ENCODE data around the gene RYK. TPM values are rescaled to one million over a fixed set of nuclear protein-coding genes. Genes with fewer than 3 reads are reported as not detected.
"Not testable (repeated sequence)": the region's sequence is repeated elsewhere in the genome, so short reads cannot be mapped to it uniquely, and the experiment has no call there.

RYK gene
- polyA plus RNA-seq, 1 of the 3 experiments (the other 2 are of a cell fraction) = 25.9 TPM

- TF ChIP-seq GATA2 (CRISPR knock-in tag; IDR thresholded peaks at IDR 0.05) = no peak
- no peak for TF ChIP-seq EZH2phosphoT487 (IDR thresholded peaks at IDR 0.05; ENCODE audit: borderline replicate concordance, low read depth)
- TF ChIP-seq FOXM1 (IDR thresholded peaks at IDR 0.05; ENCODE audit: low read depth) = no peak
- TF ChIP-seq RXRA (IDR thresholded peaks at IDR 0.05; ENCODE audit: borderline replicate concordance, low read depth) = no peak
- Histone ChIP-seq H2AFZ (ENCODE audit: low read depth) (no peak overlapping the region), H3K36me3 (replicated peaks in 1 of 2; ENCODE audit: control insufficient read depth in 1 of 2, insufficient read depth in 2 of 2, low read length in 1 of 2) (no peaks in the 10 kb centered on the region), H3K27me3 (ENCODE audit: insufficient read depth) (no peaks in the 10 kb centered on the region), H4K20me1 (ENCODE audit: insufficient read depth) (peaks cover 84% of the 10 kb centered on the region), H3K4me1 (ENCODE audit: control insufficient read depth in 1 of 2, insufficient read depth in 2 of 2, low read depth in 1 of 2, low read length in 1 of 2) (peaks cover 2 to 6% of the 10 kb centered on the region in 2 experiments; a peak in 3 of 4 replicates), H3K4me2 (no peak overlapping the region), H3K4me3 (ENCODE audit: low read depth in 2 of 2, low read length in 1 of 2) (no peak overlapping the region), H3K9me2 (no peaks in the 10 kb centered on the region), H3F3A (replicated peaks; ENCODE audit: insufficient read depth) (no peaks in the 10 kb centered on the region), H3K9ac (no peak overlapping the region), H3K27ac (ENCODE audit: low read depth in 2 of 2, low read length in 1 of 2) (no peak overlapping the region), H3K9me3 (no peaks in the 10 kb centered on the region), H3K79me2 (ENCODE audit: insufficient read depth) (peaks cover 99% of the 10 kb centered on the region)
- CTCF ChIA-PET = interaction anchor here (6.9 kb wide), 1 partner anchor 15 kb away, joined by 82 read pairs; no protein-coding TSS in a partner anchor
- WGBS (ENCODE audit: low lambda C conversion rate) = 96% methylated on average over 6 of the region's 6 CpGs
- DNase-seq = no peak
- POLR2A ChIA-PET = no interaction called here
Measured at GRCh38 chr3:134228035-134228434, 22.6 kb downstream of the RYK start.

GRCh38 chr3:134224796-134225156 lies 25.9 kb downstream of the RYK start:
- H2AFZ ChIP-seq (ENCODE audit: low read depth); H3K27me3 ChIP-seq (ENCODE audit: insufficient read depth); H3K4me3 ChIP-seq (ENCODE audit: low read depth in 2 of 2, low read length in 1 of 2); H3K9me2 ChIP-seq; H3K27ac ChIP-seq (ENCODE audit: low read depth in 2 of 2, low read length in 1 of 2); DNase-seq; POLR2A ChIA-PET; H3K4me2 ChIP-seq; H3K9me3 ChIP-seq; H3F3A ChIP-seq (replicated peaks; ENCODE audit: insufficient read depth); H3K4me1 ChIP-seq (ENCODE audit: control insufficient read depth in 1 of 2, insufficient read depth in 2 of 2, low read depth in 1 of 2, low read length in 1 of 2); H3K9ac ChIP-seq: not testable (repeated sequence)
- 100% methylated on average over 1 of the region's 1 CpG for WGBS (ENCODE audit: low lambda C conversion rate)
- CTCF ChIA-PET = interaction anchor here (0.7 to 6.9 kb wide), 10 partner anchors 8 to 295 kb away, joined by 4 to 82 read pairs (median 5); no protein-coding TSS in a partner anchor
- H3K36me3 ChIP-seq (replicated peaks in 1 of 2; ENCODE audit: control insufficient read depth in 1 of 2, insufficient read depth in 2 of 2, low read length in 1 of 2) = peaks cover 12 to 14% of the 10 kb centered on the region in 2 experiments
- peaks cover 74% of the 10 kb centered on the region for H4K20me1 ChIP-seq (ENCODE audit: insufficient read depth)
- H3K79me2 ChIP-seq (ENCODE audit: insufficient read depth) = peaks cover 97% of the 10 kb centered on the region

GRCh38 chr3:134222835-134223234 lies 27.8 kb downstream of the RYK start:
- Histone ChIP-seq H3K4me1 (ENCODE audit: control insufficient read depth in 1 of 2, insufficient read depth in 2 of 2, low read depth in 1 of 2, low read length in 1 of 2) (no peaks in the 10 kb centered on the region; a peak in 1 of 4 replicates), H3K4me3 (ENCODE audit: low read depth in 2 of 2, low read length in 1 of 2) (no peak overlapping the region), H2AFZ (ENCODE audit: low read depth) (no peak overlapping the region), H3K36me3 (replicated peaks in 1 of 2; ENCODE audit: control insufficient read depth in 1 of 2, insufficient read depth in 2 of 2, low read length in 1 of 2) (peaks cover 14 to 16% of the 10 kb centered on the region in 2 experiments), H3K27ac (ENCODE audit: low read depth in 2 of 2, low read length in 1 of 2) (no peak overlapping the region), H3K9ac (no peak overlapping the region), H4K20me1 (ENCODE audit: insufficient read depth) (peaks cover 71% of the 10 kb centered on the region), H3F3A (replicated peaks; ENCODE audit: insufficient read depth) (peaks cover 8% of the 10 kb centered on the region), H3K9me3 (no peaks in the 10 kb centered on the region), H3K79me2 (ENCODE audit: insufficient read depth) (peaks cover 93% of the 10 kb centered on the region), H3K27me3 (ENCODE audit: insufficient read depth) (no peaks in the 10 kb centered on the region), H3K9me2 (no peaks in the 10 kb centered on the region), H3K4me2 (no peak overlapping the region)
- no peak for DNase-seq
- 93% methylated on average over 2 of the region's 2 CpGs for WGBS (ENCODE audit: low lambda C conversion rate)
- TF ChIP-seq FOXM1 (IDR thresholded peaks at IDR 0.05; ENCODE audit: low read depth) = no peak
- no peak for TF ChIP-seq NFIC (IDR thresholded peaks at IDR 0.05; ENCODE audit: borderline replicate concordance)
- no peak for TF ChIP-seq POLR2AphosphoS5 (IDR thresholded peaks at IDR 0.05; ENCODE audit: low read depth, low read length)
- TF ChIP-seq, protein P1, sequence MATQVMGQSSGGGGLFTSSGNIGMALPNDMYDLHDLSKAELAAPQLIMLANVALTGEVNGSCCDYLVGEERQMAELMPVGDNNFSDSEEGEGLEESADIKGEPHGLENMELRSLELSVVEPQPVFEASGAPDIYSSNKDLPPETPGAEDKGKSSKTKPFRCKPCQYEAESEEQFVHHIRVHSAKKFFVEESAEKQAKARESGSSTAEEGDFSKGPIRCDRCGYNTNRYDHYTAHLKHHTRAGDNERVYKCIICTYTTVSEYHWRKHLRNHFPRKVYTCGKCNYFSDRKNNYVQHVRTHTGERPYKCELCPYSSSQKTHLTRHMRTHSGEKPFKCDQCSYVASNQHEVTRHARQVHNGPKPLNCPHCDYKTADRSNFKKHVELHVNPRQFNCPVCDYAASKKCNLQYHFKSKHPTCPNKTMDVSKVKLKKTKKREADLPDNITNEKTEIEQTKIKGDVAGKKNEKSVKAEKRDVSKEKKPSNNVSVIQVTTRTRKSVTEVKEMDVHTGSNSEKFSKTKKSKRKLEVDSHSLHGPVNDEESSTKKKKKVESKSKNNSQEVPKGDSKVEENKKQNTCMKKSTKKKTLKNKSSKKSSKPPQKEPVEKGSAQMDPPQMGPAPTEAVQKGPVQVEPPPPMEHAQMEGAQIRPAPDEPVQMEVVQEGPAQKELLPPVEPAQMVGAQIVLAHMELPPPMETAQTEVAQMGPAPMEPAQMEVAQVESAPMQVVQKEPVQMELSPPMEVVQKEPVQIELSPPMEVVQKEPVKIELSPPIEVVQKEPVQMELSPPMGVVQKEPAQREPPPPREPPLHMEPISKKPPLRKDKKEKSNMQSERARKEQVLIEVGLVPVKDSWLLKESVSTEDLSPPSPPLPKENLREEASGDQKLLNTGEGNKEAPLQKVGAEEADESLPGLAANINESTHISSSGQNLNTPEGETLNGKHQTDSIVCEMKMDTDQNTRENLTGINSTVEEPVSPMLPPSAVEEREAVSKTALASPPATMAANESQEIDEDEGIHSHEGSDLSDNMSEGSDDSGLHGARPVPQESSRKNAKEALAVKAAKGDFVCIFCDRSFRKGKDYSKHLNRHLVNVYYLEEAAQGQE (IDR thresholded peaks at IDR 0.05; ENCODE audit: low read depth, low read length) = no peak
- TF ChIP-seq TEAD4 (IDR thresholded peaks at IDR 0.05; ENCODE audit: borderline replicate concordance, insufficient read depth) = no peak
- CTCF ChIA-PET = interaction anchor here (0.7 to 6.9 kb wide), 5 partner anchors 10 to 293 kb away, joined by 3 to 82 read pairs (median 5); no protein-coding TSS in a partner anchor
- POLR2A ChIA-PET = no interaction called here
